HEK293 (cell line): ENCODE data around the gene FERMT3.

Experiments used
- CTCF ChIA-PET: fragments of 350-600 bp; formaldehyde crosslinking; extraction: SDS; loops from one replicate; lab custom pipeline; 2021; ENCODE audit warnings: antibody characterized with exemption; lab: Yijun Ruan, JAX
- POLR2A ChIA-PET: fragments of 300-600 bp; formaldehyde crosslinking; extraction: SDS; loops from one replicate; lab custom pipeline; 2020; ENCODE audit warnings: antibody characterized with exemption, inconsistent platforms; lab: Yijun Ruan, JAX
- H3K27ac ChIP-seq: fragments of 200-500 bp; sonication (Bioruptor generic); 2 replicates; pipeline ENCODE4 v1.5.1; 2014; ENCODE audit warnings: low read depth, low read length, control low read depth, inconsistent platforms; ENCODE audit errors: extremely low read depth
- H3K36me3 ChIP-seq, 2 experiments: fragments of 200-500 bp in 1 of 2; sonication (Bioruptor generic) in 1 of 2; 1 replicate in 1 of 2; 2 replicates in 1 of 2; pipeline ENCODE4 v1.5.1; 2014 to 2017; ENCODE audit warnings: inconsistent platforms in 2 of 2, low read length in 2 of 2; ENCODE audit not compliant: control insufficient read depth in 2 of 2, insufficient read depth in 1 of 2
- H3K4me1 ChIP-seq: fragments of 200-500 bp; sonication (Bioruptor generic); 2 replicates; pipeline ENCODE4 v1.5.1; 2014; ENCODE audit warnings: mild to moderate bottlenecking, low read length, inconsistent platforms; ENCODE audit not compliant: control insufficient read depth, insufficient read depth
- H3K4me3 ChIP-seq: 2 replicates; pipeline ENCODE4 v1.5.1; 2011; ENCODE audit warnings: low read depth, mild to moderate bottlenecking, control low read depth, low read length, moderate library complexity
- H3K9me3 ChIP-seq: fragments of 200-500 bp; sonication (Bioruptor generic); 2 replicates; pipeline ENCODE4 v1.5.1; 2014; ENCODE audit warnings: low read depth, low read length, inconsistent platforms; ENCODE audit not compliant: control insufficient read depth, insufficient read depth
- EGR2 ChIP-seq: fragments of 450-650 bp; formaldehyde crosslinking; IDR thresholded peaks from 2 replicates; pipeline ENCODE4 v1.5.1; 2016; ENCODE audit warnings: low read depth, missing biosample characterization, missing genetic modification characterization
- GLIS1 ChIP-seq: fragments of 450-650 bp; formaldehyde crosslinking; IDR thresholded peaks from 2 replicates; pipeline ENCODE4 v1.5.1; 2016; ENCODE audit warnings: missing biosample characterization, missing genetic modification characterization
- GLIS2 ChIP-seq: fragments of 450-650 bp; formaldehyde crosslinking; IDR thresholded peaks from 2 replicates; pipeline ENCODE4 v1.5.1; 2016; ENCODE audit warnings: missing biosample characterization, missing genetic modification characterization
- KLF9 ChIP-seq: fragments of 450-650 bp; formaldehyde crosslinking; IDR thresholded peaks from 2 replicates; pipeline ENCODE4 v1.5.1; 2016; ENCODE audit warnings: missing biosample characterization, missing genetic modification characterization, low read depth
- ZBTB20 ChIP-seq: fragments of 450-650 bp; formaldehyde crosslinking; IDR thresholded peaks from 2 replicates; pipeline ENCODE4 v1.5.1; 2016; ENCODE audit warnings: missing biosample characterization, missing genetic modification characterization
- ZBTB44 ChIP-seq: fragments of 450-650 bp; IDR thresholded peaks from 2 replicates; pipeline ENCODE4 v1.5.1; 2018; ENCODE audit warnings: missing biosample characterization, mild to moderate bottlenecking, missing genetic modification characterization
- ZBTB49 ChIP-seq: fragments of 450-650 bp; formaldehyde crosslinking; IDR thresholded peaks from 2 replicates; pipeline ENCODE4 v1.5.1; 2016; ENCODE audit warnings: missing biosample characterization, missing genetic modification characterization, low read depth
- ZNF23 ChIP-seq: fragments of 450-650 bp; formaldehyde crosslinking; IDR thresholded peaks from 2 replicates; pipeline ENCODE4 v1.5.1; 2016; ENCODE audit warnings: missing biosample characterization, missing genetic modification characterization, borderline replicate concordance
- ZNF26 ChIP-seq: fragments of 450-650 bp; formaldehyde crosslinking; IDR thresholded peaks from 2 replicates; pipeline ENCODE4 v1.5.1; 2016; ENCODE audit warnings: missing biosample characterization, missing genetic modification characterization
- ZNF335 ChIP-seq: fragments of 450-650 bp; formaldehyde crosslinking; conservative IDR thresholded peaks from 2 replicates; pipeline ENCODE4 v1.5.1; 2016; ENCODE audit warnings: missing biosample characterization, missing genetic modification characterization
- ZNF449 ChIP-seq: fragments of 450-650 bp; formaldehyde crosslinking; IDR thresholded peaks from 2 replicates; pipeline ENCODE4 v1.5.1; 2017; ENCODE audit warnings: missing biosample characterization, mild to moderate bottlenecking, missing genetic modification characterization, moderate library complexity
- ZNF560 ChIP-seq: fragments of 450-650 bp; formaldehyde crosslinking; IDR thresholded peaks from 2 replicates; pipeline ENCODE4 v1.5.1; 2017; ENCODE audit warnings: missing biosample characterization, missing genetic modification characterization, borderline replicate concordance
- ZNF624 ChIP-seq: fragments of 450-650 bp; formaldehyde crosslinking; IDR thresholded peaks from 2 replicates; pipeline ENCODE4 v1.5.1; 2017; ENCODE audit warnings: missing biosample characterization, missing genetic modification characterization
- ZNF654 ChIP-seq: fragments of 450-650 bp; formaldehyde crosslinking; IDR thresholded peaks from 2 replicates; pipeline ENCODE4 v1.5.1; 2016; ENCODE audit warnings: low read depth, missing biosample characterization, missing genetic modification characterization
- ZNF701 ChIP-seq: fragments of 450-650 bp; formaldehyde crosslinking; IDR thresholded peaks from 2 replicates; pipeline ENCODE4 v1.5.1; 2016; ENCODE audit warnings: missing biosample characterization, missing genetic modification characterization
- TF ChIP-seq, protein P1 (sequence below): fragments of 450-650 bp; formaldehyde crosslinking; IDR thresholded peaks from 2 replicates; pipeline ENCODE4 v1.5.1; 2016; ENCODE audit warnings: missing biosample characterization, missing genetic modification characterization
- TF ChIP-seq, protein P2 (sequence below): fragments of 450-650 bp; formaldehyde crosslinking; IDR thresholded peaks from 2 replicates; pipeline ENCODE4 v1.5.1; 2016; ENCODE audit warnings: missing biosample characterization, missing genetic modification characterization
- TF ChIP-seq, protein P3 (sequence below): fragments of 450-650 bp; formaldehyde crosslinking; conservative IDR thresholded peaks from 2 replicates; pipeline ENCODE4 v1.5.1; 2016; ENCODE audit warnings: low read depth, missing biosample characterization, missing genetic modification characterization

Gene FERMT3

DNA sequence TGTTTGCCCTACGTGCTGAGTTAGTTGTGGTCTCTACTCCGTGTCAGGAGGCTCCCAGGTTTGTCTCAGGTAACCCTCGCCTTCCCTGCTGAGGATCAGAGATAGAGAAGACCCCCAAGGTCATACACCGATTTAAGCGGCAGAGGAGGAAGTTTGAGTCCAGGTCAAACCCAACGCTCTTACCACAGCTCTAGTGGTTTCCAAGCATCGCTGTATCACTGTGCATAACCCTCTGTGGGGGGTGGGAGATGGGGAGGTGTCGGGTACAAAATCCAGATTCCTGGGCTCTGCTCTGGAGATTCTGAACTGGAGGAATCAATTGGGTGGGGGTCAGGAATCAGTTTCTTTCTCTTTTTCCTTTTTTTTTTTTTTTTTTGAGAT, 24.5 kb downstream of the FERMT3 start:
- H3K9me3 ChIP-seq, result no peaks in the 10 kb centered on the region
- TF ChIP-seq EGR2, result no peak
- TF ChIP-seq ZNF701 (tag by site-specific recombination), result no peak
- TF ChIP-seq ZNF23 (tag by site-specific recombination), result no peak
- TF ChIP-seq ZBTB20 (tag by site-specific recombination), result peak; percentile 93
- no peak for TF ChIP-seq ZNF26
- TF ChIP-seq, protein P1, sequence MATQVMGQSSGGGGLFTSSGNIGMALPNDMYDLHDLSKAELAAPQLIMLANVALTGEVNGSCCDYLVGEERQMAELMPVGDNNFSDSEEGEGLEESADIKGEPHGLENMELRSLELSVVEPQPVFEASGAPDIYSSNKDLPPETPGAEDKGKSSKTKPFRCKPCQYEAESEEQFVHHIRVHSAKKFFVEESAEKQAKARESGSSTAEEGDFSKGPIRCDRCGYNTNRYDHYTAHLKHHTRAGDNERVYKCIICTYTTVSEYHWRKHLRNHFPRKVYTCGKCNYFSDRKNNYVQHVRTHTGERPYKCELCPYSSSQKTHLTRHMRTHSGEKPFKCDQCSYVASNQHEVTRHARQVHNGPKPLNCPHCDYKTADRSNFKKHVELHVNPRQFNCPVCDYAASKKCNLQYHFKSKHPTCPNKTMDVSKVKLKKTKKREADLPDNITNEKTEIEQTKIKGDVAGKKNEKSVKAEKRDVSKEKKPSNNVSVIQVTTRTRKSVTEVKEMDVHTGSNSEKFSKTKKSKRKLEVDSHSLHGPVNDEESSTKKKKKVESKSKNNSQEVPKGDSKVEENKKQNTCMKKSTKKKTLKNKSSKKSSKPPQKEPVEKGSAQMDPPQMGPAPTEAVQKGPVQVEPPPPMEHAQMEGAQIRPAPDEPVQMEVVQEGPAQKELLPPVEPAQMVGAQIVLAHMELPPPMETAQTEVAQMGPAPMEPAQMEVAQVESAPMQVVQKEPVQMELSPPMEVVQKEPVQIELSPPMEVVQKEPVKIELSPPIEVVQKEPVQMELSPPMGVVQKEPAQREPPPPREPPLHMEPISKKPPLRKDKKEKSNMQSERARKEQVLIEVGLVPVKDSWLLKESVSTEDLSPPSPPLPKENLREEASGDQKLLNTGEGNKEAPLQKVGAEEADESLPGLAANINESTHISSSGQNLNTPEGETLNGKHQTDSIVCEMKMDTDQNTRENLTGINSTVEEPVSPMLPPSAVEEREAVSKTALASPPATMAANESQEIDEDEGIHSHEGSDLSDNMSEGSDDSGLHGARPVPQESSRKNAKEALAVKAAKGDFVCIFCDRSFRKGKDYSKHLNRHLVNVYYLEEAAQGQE (tag by site-specific recombination), result no peak
- TF ChIP-seq, protein P2, sequence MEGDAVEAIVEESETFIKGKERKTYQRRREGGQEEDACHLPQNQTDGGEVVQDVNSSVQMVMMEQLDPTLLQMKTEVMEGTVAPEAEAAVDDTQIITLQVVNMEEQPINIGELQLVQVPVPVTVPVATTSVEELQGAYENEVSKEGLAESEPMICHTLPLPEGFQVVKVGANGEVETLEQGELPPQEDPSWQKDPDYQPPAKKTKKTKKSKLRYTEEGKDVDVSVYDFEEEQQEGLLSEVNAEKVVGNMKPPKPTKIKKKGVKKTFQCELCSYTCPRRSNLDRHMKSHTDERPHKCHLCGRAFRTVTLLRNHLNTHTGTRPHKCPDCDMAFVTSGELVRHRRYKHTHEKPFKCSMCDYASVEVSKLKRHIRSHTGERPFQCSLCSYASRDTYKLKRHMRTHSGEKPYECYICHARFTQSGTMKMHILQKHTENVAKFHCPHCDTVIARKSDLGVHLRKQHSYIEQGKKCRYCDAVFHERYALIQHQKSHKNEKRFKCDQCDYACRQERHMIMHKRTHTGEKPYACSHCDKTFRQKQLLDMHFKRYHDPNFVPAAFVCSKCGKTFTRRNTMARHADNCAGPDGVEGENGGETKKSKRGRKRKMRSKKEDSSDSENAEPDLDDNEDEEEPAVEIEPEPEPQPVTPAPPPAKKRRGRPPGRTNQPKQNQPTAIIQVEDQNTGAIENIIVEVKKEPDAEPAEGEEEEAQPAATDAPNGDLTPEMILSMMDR (tag by site-specific recombination), result no peak
- TF ChIP-seq ZNF335, result no peak
- 0 out of 2 replicates have a peak, but pooled peaks have one; percentile 2 for TF ChIP-seq GLIS2 (tag by site-specific recombination)
- TF ChIP-seq ZBTB44 (tag by site-specific recombination), result no peak
- TF ChIP-seq, protein P3, sequence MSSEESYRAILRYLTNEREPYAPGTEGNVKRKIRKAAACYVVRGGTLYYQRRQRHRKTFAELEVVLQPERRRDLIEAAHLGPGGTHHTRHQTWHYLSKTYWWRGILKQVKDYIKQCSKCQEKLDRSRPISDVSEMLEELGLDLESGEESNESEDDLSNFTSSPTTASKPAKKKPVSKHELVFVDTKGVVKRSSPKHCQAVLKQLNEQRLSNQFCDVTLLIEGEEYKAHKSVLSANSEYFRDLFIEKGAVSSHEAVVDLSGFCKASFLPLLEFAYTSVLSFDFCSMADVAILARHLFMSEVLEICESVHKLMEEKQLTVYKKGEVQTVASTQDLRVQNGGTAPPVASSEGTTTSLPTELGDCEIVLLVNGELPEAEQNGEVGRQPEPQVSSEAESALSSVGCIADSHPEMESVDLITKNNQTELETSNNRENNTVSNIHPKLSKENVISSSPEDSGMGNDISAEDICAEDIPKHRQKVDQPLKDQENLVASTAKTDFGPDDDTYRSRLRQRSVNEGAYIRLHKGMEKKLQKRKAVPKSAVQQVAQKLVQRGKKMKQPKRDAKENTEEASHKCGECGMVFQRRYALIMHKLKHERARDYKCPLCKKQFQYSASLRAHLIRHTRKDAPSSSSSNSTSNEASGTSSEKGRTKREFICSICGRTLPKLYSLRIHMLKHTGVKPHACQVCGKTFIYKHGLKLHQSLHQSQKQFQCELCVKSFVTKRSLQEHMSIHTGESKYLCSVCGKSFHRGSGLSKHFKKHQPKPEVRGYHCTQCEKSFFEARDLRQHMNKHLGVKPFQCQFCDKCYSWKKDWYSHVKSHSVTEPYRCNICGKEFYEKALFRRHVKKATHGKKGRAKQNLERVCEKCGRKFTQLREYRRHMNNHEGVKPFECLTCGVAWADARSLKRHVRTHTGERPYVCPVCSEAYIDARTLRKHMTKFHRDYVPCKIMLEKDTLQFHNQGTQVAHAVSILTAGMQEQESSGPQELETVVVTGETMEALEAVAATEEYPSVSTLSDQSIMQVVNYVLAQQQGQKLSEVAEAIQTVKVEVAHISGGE (tag by site-specific recombination), result 0 out of 2 replicates have a peak, but pooled peaks have one; percentile 20
- TF ChIP-seq ZNF449 (tag by site-specific recombination), result 0 out of 2 replicates have a peak, but pooled peaks have one; percentile 1
- no peak for TF ChIP-seq ZNF654
- TF ChIP-seq ZBTB49 (tag by site-specific recombination), result no peak
- no peak for TF ChIP-seq ZNF560 (tag by site-specific recombination)
- no peak for TF ChIP-seq ZNF624 (tag by site-specific recombination)
- peak; percentile 65 for TF ChIP-seq GLIS1 (tag by site-specific recombination)
- TF ChIP-seq KLF9 (tag by site-specific recombination), result no peak

More for the DNA sequence above, 24.5 kb downstream of the FERMT3 start:
- Histone ChIP-seq H3K27ac (peak overlapping the region; percentile 42; the same call in 1 of the 2 replicates), H3K4me1 (no peaks in the 10 kb centered on the region), H3K4me3 (peak overlapping the region; percentile 71), H3K36me3 (peaks cover 0 to 5% of the 10 kb centered on the region in 2 experiments; a peak in 1 of 3 replicates)
- ChIA-PET CTCF (interaction anchor here (0.5 to 1.4 kb wide), 3 partner anchors 14 to 1445 kb away, joined by 3 to 8 read pairs (median 4); no protein-coding TSS in a partner anchor), POLR2A (interaction anchor here (0.7 to 3.5 kb wide), 3 partner anchors 10 to 422 kb away, joined by 6 to 8 read pairs (median 8); partner anchors contain the start of genes FKBP2 and STIP1)
